HG02870 (cell line): ENCODE results near the gene DISP3.

Experiments used
- ATAC-seq: cut with Tn5 transposase; IDR thresholded peaks from one replicate; pipeline ENCODE4 v1.9.1; 2021; ENCODE audit warnings: mild to moderate bottlenecking, moderate library complexity; ENCODE audit not compliant: unreplicated experiment

The DISP3 gene

DNA sequence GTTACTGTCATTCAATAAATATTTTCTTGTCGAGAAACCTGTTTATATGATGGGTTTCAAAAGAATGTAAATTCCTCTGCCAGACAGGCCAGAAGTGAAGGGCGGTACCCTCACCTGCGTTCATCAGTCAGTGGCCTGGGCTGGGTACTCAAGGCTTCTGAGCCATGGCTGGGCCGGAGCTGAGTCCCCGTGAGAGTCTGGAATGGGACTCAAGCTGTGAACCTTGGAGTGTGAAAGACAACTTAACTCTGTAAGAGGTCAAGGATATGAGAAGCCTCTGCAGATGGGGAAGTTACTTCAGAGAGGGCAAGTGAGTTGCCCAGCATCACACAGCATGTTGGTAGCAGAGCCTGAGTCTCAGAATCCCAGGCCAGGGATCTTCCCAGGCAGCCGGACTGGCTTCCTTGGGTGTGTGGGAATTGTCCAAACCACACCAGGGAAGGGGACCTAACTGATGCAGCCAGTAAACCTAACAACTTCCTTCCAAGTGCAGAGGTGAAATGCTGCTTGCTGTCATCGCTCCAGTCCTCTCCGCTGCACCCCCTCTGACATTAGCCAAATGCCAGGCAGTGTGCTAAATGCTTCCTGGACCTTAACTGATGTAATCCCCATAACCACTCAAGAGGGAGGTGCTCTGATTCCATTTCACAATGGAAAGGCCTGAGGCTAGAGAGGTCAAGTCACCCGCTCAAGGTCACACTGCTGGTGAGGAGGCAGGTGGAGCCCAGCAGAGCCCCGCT is 4.8 kb downstream of the DISP3 start:
- no peak for ATAC-seq

DNA sequence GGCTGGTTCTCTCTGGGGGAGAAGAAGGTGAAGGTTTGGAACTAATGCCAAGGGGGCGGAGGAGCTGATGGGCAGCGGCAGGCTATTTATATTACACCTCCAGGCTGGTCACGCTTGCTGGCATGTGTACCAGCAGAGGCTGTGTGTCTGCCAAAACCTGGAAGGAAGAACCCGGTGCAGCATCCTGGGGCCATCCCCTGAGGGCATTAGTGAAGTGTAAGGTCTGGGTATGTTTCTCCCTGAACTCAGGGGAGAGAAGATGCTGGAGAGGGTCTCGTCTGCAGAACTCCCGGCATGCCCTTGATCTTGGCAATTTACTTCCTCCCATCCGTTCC is 5.3 kb downstream of the DISP3 start:
- ATAC-seq = no peak

- ATAC-seq = no peak
These were observed 6.2 kb downstream of the DISP3 start for GRCh38 chr1:11485191-11485590.

DNA sequence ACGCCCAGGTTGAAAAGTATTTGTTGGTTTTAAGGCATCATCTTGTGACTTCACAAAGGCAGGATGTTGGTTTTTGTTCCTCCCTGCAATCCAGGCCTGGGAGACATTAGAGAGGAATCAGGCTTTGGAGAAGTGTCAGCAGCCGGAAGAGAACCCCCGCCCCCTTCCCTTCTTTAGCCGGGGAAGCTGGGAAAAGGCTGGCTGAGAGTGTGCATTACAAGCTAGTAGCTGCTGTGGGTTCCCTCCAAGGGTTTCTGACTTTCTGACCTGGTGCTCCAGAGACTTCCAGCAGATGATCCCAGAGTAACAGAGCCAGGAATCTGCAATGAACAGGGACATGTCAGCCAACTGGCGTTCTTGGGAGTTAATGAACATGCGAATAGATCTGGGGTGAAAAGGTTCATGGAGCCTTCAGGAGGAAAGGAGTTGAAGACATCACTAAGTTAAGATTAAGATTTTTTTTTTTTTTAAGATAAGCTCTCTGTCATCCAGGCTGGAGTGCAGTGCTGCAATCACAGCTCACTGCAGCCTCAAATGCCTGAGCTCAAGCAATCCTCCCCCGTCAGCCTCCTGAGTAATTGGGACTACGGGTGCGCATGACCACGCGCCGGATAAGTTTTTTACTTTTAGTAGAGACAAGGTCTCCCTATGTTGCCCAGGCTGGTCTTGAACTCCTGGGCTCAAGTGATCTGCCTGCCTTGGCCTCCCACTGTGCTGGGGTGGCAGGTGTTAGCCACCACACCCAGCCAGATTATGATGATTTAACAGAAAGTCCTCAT is 7.5 kb downstream of the DISP3 start:
- no peak for ATAC-seq

- ATAC-seq = no peak
These were observed 8.3 kb downstream of the DISP3 start for GRCh38 chr1:11487196-11487751.

DNA sequence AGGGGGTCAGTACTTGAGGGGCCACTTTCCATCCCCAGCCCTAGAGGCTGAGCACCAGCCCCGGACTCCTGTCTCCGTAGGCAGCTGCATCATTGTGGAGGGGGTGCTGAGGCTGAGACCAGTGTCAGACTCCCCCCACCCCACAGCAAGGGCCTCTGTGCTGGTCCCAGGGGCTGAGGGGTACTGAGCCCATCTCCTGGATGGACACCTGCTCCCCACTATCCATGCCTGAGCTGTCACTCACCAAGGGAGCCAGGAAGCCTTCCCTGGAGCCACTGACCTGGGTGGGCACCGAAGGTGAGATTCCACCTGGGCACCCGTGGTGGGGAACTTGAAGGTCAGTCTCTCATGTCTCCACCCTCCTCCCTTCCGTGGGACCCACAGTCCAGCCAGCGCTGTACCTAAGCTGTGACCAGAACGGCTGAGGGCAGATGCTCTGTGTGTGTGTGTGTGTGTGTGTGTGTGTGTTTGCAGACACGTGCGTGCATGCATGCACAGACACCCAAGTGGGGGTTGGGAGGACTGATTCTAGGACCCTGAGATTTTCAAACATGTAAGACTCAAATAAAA is 9.3 kb downstream of the DISP3 start:
- ATAC-seq = no peak

- ATAC-seq = no peak
These were observed 10.1 kb downstream of the DISP3 start for GRCh38 chr1:11488966-11489625.

DNA sequence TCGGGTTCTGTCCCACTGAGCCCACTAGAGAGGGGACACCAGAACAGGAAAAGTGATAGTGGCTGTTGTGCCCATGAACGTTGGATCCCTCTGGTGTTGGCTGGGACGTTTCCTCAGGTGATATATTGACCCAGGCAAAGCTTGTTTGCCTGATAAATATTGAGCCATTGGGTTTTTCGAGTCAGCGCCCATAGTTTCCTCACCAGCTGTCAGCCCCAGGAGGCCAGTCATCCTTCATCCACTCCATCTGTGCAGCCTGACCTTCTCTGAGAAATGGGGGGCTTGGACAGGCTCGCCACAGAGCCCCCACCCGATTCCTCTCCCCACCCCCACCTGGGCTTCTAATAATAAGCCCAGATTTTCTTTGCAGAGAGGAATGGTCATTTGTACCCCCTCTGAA is 13.3 kb downstream of the DISP3 start:
- no peak for ATAC-seq

- ATAC-seq = no peak
These were observed 15.2 kb downstream of the DISP3 start for GRCh38 chr1:11493972-11494655.

DNA sequence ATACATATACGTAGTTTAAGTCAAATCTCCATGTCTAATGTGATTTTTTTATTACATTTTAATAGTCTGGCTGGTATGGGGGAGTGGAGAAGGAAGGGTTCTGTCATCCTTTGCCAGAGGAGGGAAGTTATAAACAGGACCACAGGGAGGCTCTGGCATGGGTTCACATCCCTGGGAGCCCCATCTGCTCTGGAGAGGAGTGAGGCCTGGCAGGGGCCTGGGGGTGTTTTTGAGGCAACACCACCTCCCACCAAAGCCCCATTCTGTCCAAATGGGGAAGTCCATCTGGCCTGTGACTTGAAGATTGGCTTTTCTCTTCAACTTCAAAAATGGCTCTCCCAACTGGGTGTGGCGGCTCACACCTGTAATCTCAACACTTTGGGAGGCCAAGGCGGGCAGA is 15.8 kb downstream of the DISP3 start:
- ATAC-seq = no peak

- ATAC-seq = no peak
These were observed 16.6 kb downstream of the DISP3 start for GRCh38 chr1:11495579-11495978.

- no peak for ATAC-seq
These were observed 17.7 kb downstream of the DISP3 start for GRCh38 chr1:11496551-11497080.

GRCh38 chr1:11498956-11499594 is 20.1 kb downstream of the DISP3 start:
- no peak for ATAC-seq

- ATAC-seq = no peak
These were observed 20.8 kb downstream of the DISP3 start for GRCh38 chr1:11499601-11500331.

DNA sequence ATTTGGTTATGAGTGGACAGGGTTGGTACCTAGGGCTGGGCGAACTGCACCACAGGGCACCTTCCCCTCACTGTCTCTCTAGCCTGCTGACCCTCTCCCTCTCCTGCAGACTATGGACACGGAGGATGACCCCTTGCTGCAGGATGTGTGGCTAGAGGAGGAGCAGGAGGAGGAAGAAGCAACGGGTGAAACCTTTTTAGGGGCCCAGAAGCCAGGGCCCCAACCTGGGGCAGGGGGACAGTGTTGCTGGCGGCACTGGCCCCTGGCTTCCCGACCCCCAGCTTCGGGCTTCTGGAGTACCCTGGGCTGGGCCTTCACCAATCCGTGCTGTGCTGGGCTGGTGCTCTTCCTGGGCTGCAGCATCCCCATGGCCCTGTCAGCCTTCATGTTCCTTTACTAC is 21.9 kb downstream of the DISP3 start:
- ATAC-seq = no peak

DNA sequence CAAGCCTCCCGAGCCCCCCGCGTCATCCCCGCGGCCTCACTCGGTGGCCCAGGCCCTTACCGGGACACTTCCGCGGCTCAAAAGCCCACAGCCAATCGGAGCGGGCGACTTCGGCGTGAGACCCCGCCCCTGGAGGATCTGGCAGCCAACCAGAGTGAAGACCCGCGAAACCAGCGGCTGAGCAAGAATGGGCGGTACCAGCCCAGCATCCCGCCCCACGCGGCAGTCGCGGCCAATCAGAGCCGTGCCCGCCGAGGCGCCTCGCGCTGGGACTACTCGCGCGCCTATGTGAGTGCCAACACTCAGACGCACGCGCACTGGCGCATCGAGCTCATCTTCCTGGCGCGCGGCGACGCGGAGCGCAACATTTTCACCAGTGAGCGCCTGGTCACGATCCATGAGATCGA is 22.5 kb downstream of the DISP3 start:
- no peak for ATAC-seq

DNA sequence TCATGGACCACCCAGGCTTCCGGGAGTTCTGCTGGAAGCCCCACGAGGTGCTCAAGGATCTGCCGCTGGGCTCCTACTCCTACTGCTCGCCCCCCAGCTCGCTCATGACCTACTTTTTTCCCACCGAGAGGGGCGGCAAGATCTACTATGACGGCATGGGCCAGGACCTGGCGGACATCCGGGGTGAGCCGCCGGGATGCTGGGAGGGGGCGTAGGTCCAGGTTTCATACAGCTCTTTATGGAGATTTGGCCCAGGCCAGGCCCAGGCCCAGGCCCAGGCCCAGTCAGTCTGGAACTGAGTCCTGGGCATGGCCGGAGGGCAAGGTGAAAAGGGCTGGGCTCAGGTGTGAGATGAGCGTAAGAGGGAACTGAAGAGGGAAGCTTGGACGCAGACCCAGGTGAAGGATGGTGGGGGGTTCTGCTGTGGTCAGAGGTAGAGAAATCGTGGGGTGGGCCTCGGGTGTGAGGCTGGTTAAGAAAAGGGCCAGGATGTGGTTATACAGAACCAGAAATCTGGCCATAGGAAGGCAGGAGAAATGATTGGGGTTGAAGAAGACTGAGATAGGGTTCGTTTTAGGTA is 23.0 kb downstream of the DISP3 start:
- no peak for ATAC-seq

DNA sequence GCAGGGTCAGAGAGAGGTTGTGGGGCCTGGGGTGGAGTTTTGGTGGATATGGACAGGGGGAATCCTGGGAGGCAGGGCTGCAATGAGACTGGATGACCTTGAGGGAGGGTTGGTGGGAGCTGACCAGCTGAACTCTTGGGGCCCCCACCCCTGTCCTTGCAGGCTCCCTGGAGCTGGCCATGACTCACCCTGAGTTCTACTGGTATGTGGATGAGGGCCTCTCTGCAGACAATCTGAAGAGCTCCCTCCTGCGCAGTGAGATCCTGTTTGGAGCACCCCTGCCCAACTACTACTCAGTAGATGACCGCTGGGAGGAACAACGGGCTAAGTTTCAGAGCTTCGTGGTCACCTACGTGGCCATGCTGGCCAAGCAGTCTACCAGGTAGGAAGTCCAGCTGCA is 23.6 kb downstream of the DISP3 start:
- no peak for ATAC-seq

- ATAC-seq = no peak
These were observed 25.6 kb downstream of the DISP3 start for GRCh38 chr1:11504599-11504998.
